ENCODE data around the gene DIS3L2.

DNA sequence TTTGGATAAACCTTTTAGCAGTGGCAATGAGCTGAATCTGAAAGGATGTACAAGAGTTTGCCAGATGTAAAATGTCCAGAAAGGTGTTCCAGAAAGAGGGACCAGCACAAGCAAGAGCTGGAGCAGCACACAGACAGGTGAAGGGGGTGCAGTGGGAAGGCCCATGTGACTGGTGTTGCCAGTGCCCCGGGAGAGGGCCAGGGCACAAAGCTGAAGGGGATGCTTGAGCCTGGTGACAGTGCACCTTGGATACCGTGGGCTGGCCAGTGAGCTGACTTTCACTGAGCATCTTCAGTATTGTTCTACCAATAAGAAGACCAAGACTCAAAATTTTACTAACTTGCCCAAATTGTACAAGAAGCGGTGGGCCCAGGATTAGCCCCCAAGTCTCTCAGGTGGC, 284.7 kb downstream of the DIS3L2 start:
- TF ChIP-seq, protein P1, sequence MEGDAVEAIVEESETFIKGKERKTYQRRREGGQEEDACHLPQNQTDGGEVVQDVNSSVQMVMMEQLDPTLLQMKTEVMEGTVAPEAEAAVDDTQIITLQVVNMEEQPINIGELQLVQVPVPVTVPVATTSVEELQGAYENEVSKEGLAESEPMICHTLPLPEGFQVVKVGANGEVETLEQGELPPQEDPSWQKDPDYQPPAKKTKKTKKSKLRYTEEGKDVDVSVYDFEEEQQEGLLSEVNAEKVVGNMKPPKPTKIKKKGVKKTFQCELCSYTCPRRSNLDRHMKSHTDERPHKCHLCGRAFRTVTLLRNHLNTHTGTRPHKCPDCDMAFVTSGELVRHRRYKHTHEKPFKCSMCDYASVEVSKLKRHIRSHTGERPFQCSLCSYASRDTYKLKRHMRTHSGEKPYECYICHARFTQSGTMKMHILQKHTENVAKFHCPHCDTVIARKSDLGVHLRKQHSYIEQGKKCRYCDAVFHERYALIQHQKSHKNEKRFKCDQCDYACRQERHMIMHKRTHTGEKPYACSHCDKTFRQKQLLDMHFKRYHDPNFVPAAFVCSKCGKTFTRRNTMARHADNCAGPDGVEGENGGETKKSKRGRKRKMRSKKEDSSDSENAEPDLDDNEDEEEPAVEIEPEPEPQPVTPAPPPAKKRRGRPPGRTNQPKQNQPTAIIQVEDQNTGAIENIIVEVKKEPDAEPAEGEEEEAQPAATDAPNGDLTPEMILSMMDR (IDR thresholded peaks at IDR 0.05): no peak
- TF ChIP-seq EP300 (IDR thresholded peaks at IDR 0.05): no peak
- TF ChIP-seq POLR2A (IDR thresholded peaks at IDR 0.05): no peak
